ENCODE results near the gene AP1M1. TPM values are rescaled to one million over a fixed set of nuclear protein-coding genes. Genes with fewer than 3 reads are reported as not detected.

The AP1M1 gene
- total and polyA plus RNA-seq, 9 donors = 28.4 to 81.7 (median 51.6) TPM

DNA sequence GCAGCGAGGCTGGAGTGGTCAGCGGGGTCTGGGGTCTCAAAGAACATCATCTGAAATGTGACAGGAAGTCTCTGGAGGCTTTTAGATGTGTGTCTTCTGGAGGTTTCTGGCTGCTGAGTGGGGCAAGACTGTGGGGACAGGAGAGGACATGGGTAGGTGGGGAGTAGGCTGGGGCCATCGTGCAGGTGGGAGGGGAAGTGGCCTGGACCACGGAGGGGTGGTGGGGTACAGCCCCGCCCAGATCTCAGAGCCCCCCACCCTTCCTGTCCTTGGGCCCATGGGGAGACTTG, 6.2 kb downstream of the AP1M1 start:
- TF ChIP-seq POLR2A (IDR thresholded peaks at IDR 0.05) (no peak), EP300 (IDR thresholded peaks at IDR 0.05) (no peak), CTCF (IDR thresholded peaks at IDR 0.05) (no peak)
- 82 to 88% (median 87%) methylated on average over 5 of the region's 5 CpGs for WGBS, 3 donors
- peaks cover 5% of the 10 kb centered on the region for H3K4me1 ChIP-seq (ENCODE audit: insufficient read depth)
- H3K27me3 ChIP-seq = no peaks in the 10 kb centered on the region
- no peak for DNase-seq
- intact Hi-C loops (cut with DNase I) = no loop called here
- H3K27ac ChIP-seq = no peak overlapping the region
- H3K4me3 ChIP-seq = no peak overlapping the region
- H3K36me3 ChIP-seq = no peaks in the 10 kb centered on the region
- no peaks in the 10 kb centered on the region for H3K9me3 ChIP-seq

- TF ChIP-seq CTCF (IDR thresholded peaks at IDR 0.05) (no peak), POLR2A (IDR thresholded peaks at IDR 0.05) (no peak), EP300 (IDR thresholded peaks at IDR 0.05) (no peak)
- 48 to 58% (median 52%) methylated on average over 10 to 11 of the region's 11 CpGs for WGBS, 3 donors
- no peaks in the 10 kb centered on the region for H3K9me3 ChIP-seq
- H3K27ac ChIP-seq = peak overlapping the region in 1 of 2 donors; percentile 7
- peaks cover 2% of the 10 kb centered on the region for H3K4me1 ChIP-seq (ENCODE audit: insufficient read depth)
- intact Hi-C loops (cut with DNase I) = no loop called here
- no peaks in the 10 kb centered on the region for H3K36me3 ChIP-seq
- DNase-seq = peak in 3 of 5 donors; percentile 57 to 78 (median 69)
- H3K27me3 ChIP-seq = no peaks in the 10 kb centered on the region
- no peak overlapping the region for H3K4me3 ChIP-seq
These were observed 7.7 kb downstream of the AP1M1 start for GRCh38 chr19:16205205-16206045.

- intact Hi-C loops (cut with DNase I) = no loop called here
- TF ChIP-seq POLR2A (IDR thresholded peaks at IDR 0.05) = no peak
- TF ChIP-seq EP300 (IDR thresholded peaks at IDR 0.05) = no peak
- TF ChIP-seq CTCF (IDR thresholded peaks at IDR 0.05) = no peak
- no peak overlapping the region for H3K27ac ChIP-seq
- H3K4me1 ChIP-seq (ENCODE audit: insufficient read depth) = peaks cover 2% of the 10 kb centered on the region
- H3K36me3 ChIP-seq = no peaks in the 10 kb centered on the region
- 83 to 85% (median 83%) methylated on average over 14 of the region's 14 CpGs for WGBS, 3 donors
- peaks cover 0 to under 1% of the 10 kb centered on the region in 2 donors for H3K9me3 ChIP-seq
- DNase-seq = no peak
- H3K4me3 ChIP-seq = no peak overlapping the region
- no peaks in the 10 kb centered on the region for H3K27me3 ChIP-seq
These were observed 8.4 kb downstream of the AP1M1 start for GRCh38 chr19:16206046-16206605.

DNA sequence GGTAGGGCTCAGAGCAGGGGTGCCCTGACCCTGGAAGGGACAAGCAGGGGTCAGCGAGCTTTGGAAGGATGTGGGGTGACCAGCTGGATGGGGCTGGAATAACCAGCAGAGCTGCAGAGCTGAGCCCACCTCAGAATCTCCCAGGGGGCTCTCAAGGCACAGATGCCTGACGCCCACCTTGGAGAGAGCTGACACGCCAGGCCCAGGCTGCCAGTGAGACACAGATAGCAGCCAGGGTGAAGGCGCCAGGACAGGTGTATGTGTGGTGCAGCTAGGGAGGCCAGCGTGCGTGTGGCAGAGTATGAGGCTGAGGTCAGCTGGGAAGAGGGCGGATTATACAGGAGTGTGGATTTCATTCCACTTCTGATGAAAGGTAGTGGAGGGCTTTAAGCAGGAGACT, 8.9 kb downstream of the AP1M1 start:
- Histone ChIP-seq H3K36me3 (no peaks in the 10 kb centered on the region), H3K27me3 (no peaks in the 10 kb centered on the region), H3K4me3 (no peak overlapping the region), H3K4me1 (ENCODE audit: insufficient read depth) (peaks cover 2% of the 10 kb centered on the region), H3K9me3 (peaks cover 0 to 4% of the 10 kb centered on the region in 2 donors), H3K27ac (no peak overlapping the region)
- no peak for DNase-seq
- no peak for TF ChIP-seq CTCF (IDR thresholded peaks at IDR 0.05)
- WGBS, 3 donors = 92 to 96% (median 95%) methylated on average over 7 of the region's 7 CpGs
- intact Hi-C loops (cut with DNase I) = no loop called here
